Iris pigment epithelial cell (primary cell): ENCODE data around the gene PKDREJ.
"Not testable (repeated sequence)": the region's sequence is repeated elsewhere in the genome, so short reads cannot be mapped to it uniquely, and the experiment has no call there.

ENCODE experiments used
- DNase-seq: peaks from one replicate; pipeline ENCODE4 v3.0.0-alpha.2; 2011; ENCODE audit warnings: low read depth

The PKDREJ gene

GRCh38 chr22:46288846-46289243, 25.7 kb upstream of the PKDREJ start:
- DNase-seq, result no peak

- no peak for DNase-seq
Observed at GRCh38 chr22:46287873-46288751, 25.0 kb upstream of the PKDREJ start.

GRCh38 chr22:46286941-46287872, 24.1 kb upstream of the PKDREJ start:
- DNase-seq, result no peak

- peak; percentile 28 for DNase-seq
Observed at GRCh38 chr22:46286006-46286405, 22.9 kb upstream of the PKDREJ start.

GRCh38 chr22:46281866-46282678, 18.9 kb upstream of the PKDREJ start:
- DNase-seq, result no peak

GRCh38 chr22:46280999-46281623, 18.0 kb upstream of the PKDREJ start:
- DNase-seq, result no peak

- no peak for DNase-seq
Observed at GRCh38 chr22:46280063-46280817, 17.1 kb upstream of the PKDREJ start.

GRCh38 chr22:46278656-46279645, 15.8 kb upstream of the PKDREJ start:
- DNase-seq, result no peak

- no peak for DNase-seq
Observed at GRCh38 chr22:46276563-46276962, 13.4 kb upstream of the PKDREJ start.

- DNase-seq, result no peak
Observed at GRCh38 chr22:46275455-46276122, 12.4 kb upstream of the PKDREJ start.

GRCh38 chr22:46274381-46274780, 11.2 kb upstream of the PKDREJ start:
- DNase-seq, result no peak

- no peak for DNase-seq
Observed at GRCh38 chr22:46273432-46274148, 10.4 kb upstream of the PKDREJ start.

- DNase-seq, result no peak
Observed at GRCh38 chr22:46272762-46273431, 9.8 kb upstream of the PKDREJ start.

- no peak for DNase-seq
Observed at GRCh38 chr22:46272196-46272595, 9.1 kb upstream of the PKDREJ start.

- no peak for DNase-seq
Observed at GRCh38 chr22:46269564-46269963, 6.4 kb upstream of the PKDREJ start.

- DNase-seq, result peak; percentile 78
Observed at GRCh38 chr22:46267431-46268279, 4.5 kb upstream of the PKDREJ start, which contains the start of gene TTC38. TTC38 (plus strand) TSS chr22:46268008; CDS start chr22:46268040, 32 bp downstream.

GRCh38 chr22:46265627-46266026, 2.5 kb upstream of the PKDREJ start:
- DNase-seq, result not testable (repeated sequence)
